GM12878 (cell line): Measurements from ENCODE around the gene LGALS8.

Source experiments
- CTCF ChIP-seq, 3 experiments: IDR thresholded peaks in 2 of 3; conservative IDR thresholded peaks in 1 of 3; 2 replicates each; pipeline ENCODE4 v1.5.1; 2011; ENCODE audit warnings: low read depth in 3 of 3, low read length in 3 of 3, mild to moderate bottlenecking in 3 of 3, control low read depth in 2 of 3, moderate library complexity in 2 of 3, inconsistent platforms in 1 of 3, mixed read lengths in 1 of 3; ENCODE audit not compliant: control insufficient read depth in 2 of 3, insufficient read depth in 1 of 3; ENCODE audit errors: extremely low read depth in 1 of 3
- E2F4 ChIP-seq: IDR thresholded peaks from 2 replicates; pipeline ENCODE4 v1.6.1; 2012; ENCODE audit warnings: low read depth, low read length, improper control_type of control experiment
- EGR1 ChIP-seq, 2 experiments: IDR thresholded peaks; 1 replicate in 1 of 2; 2 replicates in 1 of 2; pipeline ENCODE4 v1.6.1; 2011 to 2012; ENCODE audit warnings: low read depth in 2 of 2, low read length in 2 of 2, borderline replicate concordance in 1 of 2, mild to moderate bottlenecking in 1 of 2, moderate library complexity in 1 of 2
- EZH2 ChIP-seq: IDR thresholded peaks from 2 replicates; pipeline ENCODE4 v1.6.1; 2012; ENCODE audit warnings: low read depth, mild to moderate bottlenecking, control low read depth, inconsistent platforms, low read length, borderline replicate concordance; ENCODE audit not compliant: control insufficient read depth
- FOXM1 ChIP-seq: IDR thresholded peaks from 2 replicates; pipeline ENCODE4 v1.6.1; 2012; ENCODE audit warnings: low read depth, mild to moderate bottlenecking, inconsistent platforms, low read length, moderate library complexity
- NR2C2 ChIP-seq: IDR thresholded peaks from 2 replicates; pipeline ENCODE4 v1.6.1; 2011; ENCODE audit warnings: borderline replicate concordance, low read depth; ENCODE audit not compliant: control insufficient read depth, insufficient read length
- PBX3 ChIP-seq: IDR thresholded peaks from 2 replicates; pipeline ENCODE4 v1.6.1; 2011; ENCODE audit warnings: mild to moderate bottlenecking, low read depth, low read length, moderate library complexity; ENCODE audit not compliant: insufficient replicate concordance
- PKNOX1 ChIP-seq: fragments of 450-650 bp; IDR thresholded peaks from 2 replicates; pipeline ENCODE4 v1.6.1; 2016; ENCODE audit warnings: mild to moderate bottlenecking
- POLR2A ChIP-seq: IDR thresholded peaks from 2 replicates; pipeline ENCODE4 v1.6.1; 2011; ENCODE audit warnings: low read depth, mild to moderate bottlenecking, low read length
- SP1 ChIP-seq: IDR thresholded peaks from one replicate; pipeline ENCODE4 v1.6.1; 2011; ENCODE audit warnings: low read depth, low read length
- SREBF1 ChIP-seq: IDR thresholded peaks from 2 replicates; pipeline ENCODE4 v1.6.1; 2012; ENCODE audit warnings: mild to moderate bottlenecking, low read length
- SUZ12 ChIP-seq: fragments of 200-600 bp; sonication (generic); IDR thresholded peaks from one replicate; pipeline ENCODE4 v1.6.1; 2018; ENCODE audit warnings: antibody characterized with exemption, mild to moderate bottlenecking; ENCODE audit not compliant: unreplicated experiment
- ZBTB11 ChIP-seq: fragments of 450-650 bp; formaldehyde crosslinking; IDR thresholded peaks from 2 replicates; pipeline ENCODE4 v1.5.0; 2022; ENCODE audit warnings: mild to moderate bottlenecking, missing genetic modification characterization
- ZBTB33 ChIP-seq: fragments of 450-650 bp; IDR thresholded peaks from 2 replicates; pipeline ENCODE4 v1.6.1; 2017; ENCODE audit warnings: mild to moderate bottlenecking

- TF ChIP-seq FOXM1 (no peak), E2F4 (no peak), SUZ12 (no peak), PBX3 (no peak), ZBTB33 (no peak), EZH2 (no peak), ZBTB11 (CRISPR knock-in tag) (no peak), SREBF1 (no peak), CTCF (IDR thresholded peaks at IDR 0.05 in 2 of 3, conservative IDR thresholded peaks at IDR 0.05 in 1 of 3; ENCODE audit: control insufficient read depth in 2 of 3, extremely low read depth in 1 of 3, insufficient read depth in 1 of 3, low read depth in 3 of 3, low read length in 3 of 3) (no peak), POLR2A (no peak), NR2C2 (no peak), EGR1 (IDR thresholded peaks at IDR 0.05; ENCODE audit: borderline replicate concordance in 1 of 2, low read depth in 2 of 2, low read length in 2 of 2) (no peak), SP1 (no peak), PKNOX1 (no peak)
Observed at GRCh38 chr1:236507022-236507700, 16.6 kb upstream of the LGALS8 start.
